Fibroblast of pulmonary artery (primary cell): ENCODE results near the gene TIA1.
"Not testable (repeated sequence)": the region's sequence is repeated elsewhere in the genome, so short reads cannot be mapped to it uniquely, and the experiment has no call there.

Experiments used
- DNase-seq: peaks from one replicate; pipeline ENCODE4 v3.0.0-alpha.2; 2010; ENCODE audit warnings: low read depth
- H3K4me3 ChIP-seq: replicated peaks from 2 replicates; pipeline ENCODE4 v1.5.1; 2011; ENCODE audit warnings: low read depth, mild to moderate bottlenecking, control low read depth, low read length, moderate library complexity
- CTCF ChIP-seq: IDR thresholded peaks from 2 replicates; pipeline ENCODE4 v1.5.1; 2011; ENCODE audit warnings: mild to moderate bottlenecking, control low read depth, low read length, inconsistent platforms; ENCODE audit errors: missing control alignments

The TIA1 gene

GRCh38 chr2:70242552-70242951 lies 5.9 kb downstream of the TIA1 start:
- TF ChIP-seq CTCF = no peak
- no peak overlapping the region for H3K4me3 ChIP-seq
- no peak for DNase-seq

- no peak for TF ChIP-seq CTCF
- no peak overlapping the region for H3K4me3 ChIP-seq
- DNase-seq = no peak
These were observed 7.1 kb downstream of the TIA1 start for GRCh38 chr2:70241340-70241739.

- H3K4me3 ChIP-seq = no peak overlapping the region
- TF ChIP-seq CTCF = no peak
- no peak for DNase-seq
These were observed 7.8 kb downstream of the TIA1 start for GRCh38 chr2:70240599-70240998.

- TF ChIP-seq CTCF = no peak
- no peak for DNase-seq
These were observed 14.5 kb downstream of the TIA1 start for GRCh38 chr2:70233926-70234325.

GRCh38 chr2:70226781-70227180 lies 21.6 kb downstream of the TIA1 start:
- H3K4me3 ChIP-seq = no peak overlapping the region
- DNase-seq = no peak
- TF ChIP-seq CTCF = no peak

More at GRCh38 chr2:70233926-70234325, 14.5 kb downstream of the TIA1 start:
- H3K4me3 ChIP-seq = no peak overlapping the region

- DNase-seq = not testable (repeated sequence)
These were observed 25.1 kb downstream of the TIA1 start for GRCh38 chr2:70223305-70223704.

GRCh38 chr2:70214953-70215549 lies 33.4 kb downstream of the TIA1 start:
- H3K4me3 ChIP-seq = no peak overlapping the region
- no peak for TF ChIP-seq CTCF
- peak; percentile 26 for DNase-seq

More at GRCh38 chr2:70223305-70223704, 25.1 kb downstream of the TIA1 start:
- not testable (repeated sequence) for H3K4me3 ChIP-seq
